DND-41 (cell line): ENCODE results near the gene PDE8A.

ENCODE experiments used
- EZH2 ChIP-seq: IDR thresholded peaks from 3 replicates; pipeline ENCODE4 v1.6.1; 2012; ENCODE audit warnings: borderline replicate concordance, low read depth, mild to moderate bottlenecking, moderate library complexity, low read length, inconsistent platforms; ENCODE audit not compliant: severe bottlenecking
- TF ChIP-seq, protein P1 (sequence below): IDR thresholded peaks from 2 replicates; pipeline ENCODE4 v1.5.1; 2012; ENCODE audit warnings: borderline replicate concordance, low read length, moderate library complexity, mild to moderate bottlenecking; ENCODE audit not compliant: poor library complexity, severe bottlenecking; ENCODE audit errors: extremely low read depth

DNA sequence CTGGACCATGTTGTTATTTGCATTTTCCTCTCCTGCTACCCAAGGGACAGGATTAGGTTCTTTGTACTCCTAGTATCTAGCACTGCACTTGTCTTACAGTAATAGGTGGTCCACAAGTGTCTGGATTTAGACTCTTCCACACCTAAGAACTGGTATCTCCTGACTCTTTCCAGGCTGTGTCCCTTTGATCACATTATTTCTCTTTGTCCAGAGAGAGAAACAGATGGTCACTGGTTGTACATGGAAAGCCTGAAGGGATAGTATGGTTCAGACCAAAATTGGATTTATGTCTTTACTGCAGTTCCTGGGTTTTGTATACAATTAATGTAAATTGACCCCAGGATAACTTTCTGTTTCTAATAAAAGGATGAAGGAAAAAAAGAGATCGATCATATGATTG is 64.0 kb downstream of the PDE8A start:
- TF ChIP-seq, protein P1, sequence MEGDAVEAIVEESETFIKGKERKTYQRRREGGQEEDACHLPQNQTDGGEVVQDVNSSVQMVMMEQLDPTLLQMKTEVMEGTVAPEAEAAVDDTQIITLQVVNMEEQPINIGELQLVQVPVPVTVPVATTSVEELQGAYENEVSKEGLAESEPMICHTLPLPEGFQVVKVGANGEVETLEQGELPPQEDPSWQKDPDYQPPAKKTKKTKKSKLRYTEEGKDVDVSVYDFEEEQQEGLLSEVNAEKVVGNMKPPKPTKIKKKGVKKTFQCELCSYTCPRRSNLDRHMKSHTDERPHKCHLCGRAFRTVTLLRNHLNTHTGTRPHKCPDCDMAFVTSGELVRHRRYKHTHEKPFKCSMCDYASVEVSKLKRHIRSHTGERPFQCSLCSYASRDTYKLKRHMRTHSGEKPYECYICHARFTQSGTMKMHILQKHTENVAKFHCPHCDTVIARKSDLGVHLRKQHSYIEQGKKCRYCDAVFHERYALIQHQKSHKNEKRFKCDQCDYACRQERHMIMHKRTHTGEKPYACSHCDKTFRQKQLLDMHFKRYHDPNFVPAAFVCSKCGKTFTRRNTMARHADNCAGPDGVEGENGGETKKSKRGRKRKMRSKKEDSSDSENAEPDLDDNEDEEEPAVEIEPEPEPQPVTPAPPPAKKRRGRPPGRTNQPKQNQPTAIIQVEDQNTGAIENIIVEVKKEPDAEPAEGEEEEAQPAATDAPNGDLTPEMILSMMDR: no peak
- TF ChIP-seq EZH2: no peak
